RCC 7860 (cell line): ENCODE data around the gene KDM1B.
A peak's percentile ranks its signal among the peaks of the same experiment; 100 is the strongest.

Source experiments
- DNase-seq: peaks from one replicate; pipeline ENCODE4 v3.0.0-alpha.2; 2015; ENCODE audit warnings: low spot score
- FAIRE-seq: peaks from 2 replicates; lab custom pipeline; 2012; peaks lifted over from hg19 to GRCh38; lab: Jason Lieb, UNC

Gene KDM1B

GRCh38 chr6:18259675-18260447 is 104.6 kb downstream of the KDM1B start:
- DNase-seq (no peak), FAIRE-seq (no peak)

- no peak for FAIRE-seq
- DNase-seq = peak; percentile 44
Observed at GRCh38 chr6:18260448-18261106, 105.4 kb downstream of the KDM1B start.

- DNase-seq (no peak), FAIRE-seq (no peak)
Observed at GRCh38 chr6:18261877-18262276, 106.7 kb downstream of the KDM1B start.

- peak; percentile 30 for DNase-seq
Observed at GRCh38 chr6:18262702-18263417, 107.6 kb downstream of the KDM1B start.

GRCh38 chr6:18263418-18264218 is 108.4 kb downstream of the KDM1B start:
- no peak for DNase-seq
- FAIRE-seq = no peak

More at GRCh38 chr6:18262702-18263417, 107.6 kb downstream of the KDM1B start:
- FAIRE-seq = no peak

- DNase-seq = peak; percentile 67
- FAIRE-seq = no peak
Observed at GRCh38 chr6:18264219-18264922, 109.1 kb downstream of the KDM1B start, which contains the start of gene DEK. DEK (minus strand) TSS chr6:18264530; CDS start chr6:18263987, 543 bp downstream.

- DNase-seq (no peak), FAIRE-seq (no peak)
Observed at GRCh38 chr6:18264923-18265377, 109.7 kb downstream of the KDM1B start.

GRCh38 chr6:18265787-18266522 is 110.7 kb downstream of the KDM1B start:
- DNase-seq (no peak), FAIRE-seq (no peak)

GRCh38 chr6:18266523-18266912 is 111.3 kb downstream of the KDM1B start:
- FAIRE-seq (no peak), DNase-seq (no peak)

- DNase-seq = no peak
- FAIRE-seq = no peak
Observed at GRCh38 chr6:18268066-18268465, 112.8 kb downstream of the KDM1B start.

- FAIRE-seq = no peak
- peak; percentile 32 for DNase-seq
Observed at GRCh38 chr6:18269253-18269652, 114.0 kb downstream of the KDM1B start.

GRCh38 chr6:18269717-18270116 is 114.5 kb downstream of the KDM1B start:
- no peak for FAIRE-seq
- no peak for DNase-seq

GRCh38 chr6:18270216-18270615 is 115.0 kb downstream of the KDM1B start:
- no peak for DNase-seq
- no peak for FAIRE-seq
